Measurements from ENCODE around the gene IQCN.

DNA sequence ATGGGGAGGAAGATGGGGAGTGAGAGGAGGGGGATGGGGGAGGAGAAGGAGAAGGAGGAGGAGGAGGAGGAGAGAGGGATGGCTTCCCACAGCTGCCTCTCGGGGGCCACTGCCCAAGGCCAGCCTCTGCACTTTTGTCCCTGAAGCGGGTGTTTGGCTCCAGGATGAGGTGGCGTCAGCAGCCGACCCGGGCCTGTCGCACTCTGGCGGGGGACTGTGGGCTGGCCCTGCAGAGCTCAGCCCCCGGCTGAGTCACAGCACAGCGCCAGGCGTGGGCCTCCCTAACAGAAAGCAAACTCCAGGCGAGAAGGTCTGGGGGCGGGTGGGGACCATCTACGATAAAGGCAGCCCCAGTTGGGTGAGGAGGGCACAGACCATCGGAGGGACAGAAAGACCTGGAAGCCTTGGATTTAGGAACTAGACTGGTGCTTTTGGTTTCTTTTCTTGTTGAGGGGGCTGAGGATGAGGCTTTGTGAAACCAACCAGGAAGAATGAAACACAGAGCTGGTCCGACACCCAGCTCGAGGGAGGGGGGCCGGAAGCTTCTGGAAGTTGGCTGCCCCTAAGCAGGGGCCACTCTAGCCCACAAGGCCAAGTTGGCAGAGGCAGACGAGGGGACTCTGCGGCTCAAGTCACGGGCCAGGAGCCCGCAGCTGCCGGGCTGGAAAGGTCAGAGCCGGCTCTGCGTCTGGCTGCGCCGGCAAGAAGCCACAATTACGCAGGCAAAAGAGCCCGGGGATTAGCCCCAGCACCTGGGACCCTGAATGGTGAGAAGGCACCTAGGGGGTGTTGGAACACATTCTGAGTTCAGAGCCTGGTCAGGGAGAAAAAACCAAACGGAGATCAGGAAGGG is 30.4 kb upstream of the IQCN start:
- TF ChIP-seq, protein P1, sequence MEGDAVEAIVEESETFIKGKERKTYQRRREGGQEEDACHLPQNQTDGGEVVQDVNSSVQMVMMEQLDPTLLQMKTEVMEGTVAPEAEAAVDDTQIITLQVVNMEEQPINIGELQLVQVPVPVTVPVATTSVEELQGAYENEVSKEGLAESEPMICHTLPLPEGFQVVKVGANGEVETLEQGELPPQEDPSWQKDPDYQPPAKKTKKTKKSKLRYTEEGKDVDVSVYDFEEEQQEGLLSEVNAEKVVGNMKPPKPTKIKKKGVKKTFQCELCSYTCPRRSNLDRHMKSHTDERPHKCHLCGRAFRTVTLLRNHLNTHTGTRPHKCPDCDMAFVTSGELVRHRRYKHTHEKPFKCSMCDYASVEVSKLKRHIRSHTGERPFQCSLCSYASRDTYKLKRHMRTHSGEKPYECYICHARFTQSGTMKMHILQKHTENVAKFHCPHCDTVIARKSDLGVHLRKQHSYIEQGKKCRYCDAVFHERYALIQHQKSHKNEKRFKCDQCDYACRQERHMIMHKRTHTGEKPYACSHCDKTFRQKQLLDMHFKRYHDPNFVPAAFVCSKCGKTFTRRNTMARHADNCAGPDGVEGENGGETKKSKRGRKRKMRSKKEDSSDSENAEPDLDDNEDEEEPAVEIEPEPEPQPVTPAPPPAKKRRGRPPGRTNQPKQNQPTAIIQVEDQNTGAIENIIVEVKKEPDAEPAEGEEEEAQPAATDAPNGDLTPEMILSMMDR (conservative IDR thresholded peaks at IDR 0.05 in 1 of 2, IDR thresholded peaks at IDR 0.05 in 1 of 2; ENCODE audit: low read depth in 1 of 2, low read length in 2 of 2): no peak
- no peak for TF ChIP-seq EZH2 (IDR thresholded peaks at IDR 0.05; ENCODE audit: low read length, missing control alignments)
